MCF 10A (cell line): ENCODE data around the gene NPTXR. TPM values are rescaled to one million over a fixed set of nuclear protein-coding genes. Genes with fewer than 3 reads are reported as not detected.

Source experiments
- total RNA-seq: library from RNA; stranded (reverse); gene quantifications from 2 replicates; pipeline ENCODE4 v1.2.3, GENCODE V29; 2022

Gene NPTXR
- total RNA-seq, 1 experiment from 2014 or later = 0.93 TPM

Other genes with a start within 250 kb of the NPTXR start
- gene FAM227A, start 187.6 kb downstream of the NPTXR start, total RNA-seq = 2.3 and 2.6 TPM in 2 replicates
- gene CBY1, start 187.4 kb downstream of the NPTXR start, total RNA-seq = 40.6 and 42.1 TPM in 2 replicates
- gene TOMM22, start 162.1 kb downstream of the NPTXR start, total RNA-seq = 60.4 and 71.5 TPM in 2 replicates
- gene JOSD1, start 143.1 kb downstream of the NPTXR start, total RNA-seq = 84.9 and 86.9 TPM in 2 replicates
- gene GTPBP1, start 138.1 kb downstream of the NPTXR start, total RNA-seq = 62.5 and 66.4 TPM in 2 replicates
- 51.9 and 66.8 TPM in 2 replicates for gene SUN2, start 88.0 kb downstream of the NPTXR start, total RNA-seq
- gene DNAL4, start 49.9 kb downstream of the NPTXR start, total RNA-seq = 18.3 and 30.3 TPM in 2 replicates
- gene CBX6, start 28.2 kb upstream of the NPTXR start, total RNA-seq = 22.9 and 42.1 TPM in 2 replicates
- not detected in 2 replicates for gene APOBEC3A, start 113.6 kb upstream of the NPTXR start, total RNA-seq
- gene APOBEC3B, start 138.3 kb upstream of the NPTXR start, total RNA-seq = 1.0 and 1.1 TPM in 2 replicates
- gene APOBEC3C, start 170.2 kb upstream of the NPTXR start, total RNA-seq = 24.8 and 30.1 TPM in 2 replicates
- gene APOBEC3D, start 177.1 kb upstream of the NPTXR start, total RNA-seq = 0.14 and 0.83 TPM in 2 replicates
- 1.3 and 1.4 TPM in 2 replicates for gene APOBEC3F, start 196.8 kb upstream of the NPTXR start, total RNA-seq
- 0.49 and 0.54 TPM in 2 replicates for gene APOBEC3G, start 233.2 kb upstream of the NPTXR start, total RNA-seq